OCI-LY7 (cell line): ENCODE measurements around the gene TRAF2.
"Not testable (repeated sequence)": the region's sequence is repeated elsewhere in the genome, so short reads cannot be mapped to it uniquely, and the experiment has no call there.

Source experiments
- CTCF ChIP-seq: fragments of 200-600 bp; sonication (generic); conservative IDR thresholded peaks from 2 replicates; pipeline ENCODE4 v1.5.1; 2014; ENCODE audit warnings: mild to moderate bottlenecking, antibody characterized with exemption, low read length, moderate library complexity, mixed read lengths
- EZH2phosphoT487 ChIP-seq: fragments of 200-600 bp; sonication (generic); IDR thresholded peaks from 2 replicates; pipeline ENCODE4 v1.6.1; 2018; ENCODE audit warnings: low read depth, borderline replicate concordance, mild to moderate bottlenecking, mixed run types, antibody characterized with exemption, low read length, moderate library complexity, mixed read lengths

- TF ChIP-seq CTCF, EZH2phosphoT487: not testable (repeated sequence)
These were observed 19.4 kb upstream of the TRAF2 start for GRCh38 chr9:136866898-136867421.
